ENCODE data around the gene SAMHD1. TPM values are rescaled to one million over a fixed set of nuclear protein-coding genes. Genes with fewer than 3 reads are reported as not detected.

SAMHD1 gene
- total and polyA plus RNA-seq, 2 experiments from 2014 or later, result 27.0 to 29.5 TPM

GRCh38 chr20:36866681-36867495 lies 84.6 kb downstream of the SAMHD1 start:
- Histone ChIP-seq H4K20me1 (ENCODE audit: insufficient read depth, poor library complexity, severe bottlenecking) (peaks cover 3% of the 10 kb centered on the region), H3K9me2 (replicated peaks; ENCODE audit: insufficient read depth) (no peaks in the 10 kb centered on the region), H3K4me3 (no peak overlapping the region), H3K27me3 (no peaks in the 10 kb centered on the region), H3K4me2 (no peak overlapping the region), H3K27ac (no peak overlapping the region), H2AFZ (no peak overlapping the region), H3K79me2 (peaks cover 9% of the 10 kb centered on the region), H3K9me3 (ENCODE audit: low read depth) (no peaks in the 10 kb centered on the region), H3K4me1 (ENCODE audit: insufficient read depth) (peaks cover 7% of the 10 kb centered on the region), H3K36me3 (replicated peaks; ENCODE audit: insufficient read depth, low read depth) (no peaks in the 10 kb centered on the region)
- WGBS (ENCODE audit: low lambda C conversion rate, missing lambda C conversion rate), result 94% methylated on average over 8 of the region's 8 CpGs
- TF ChIP-seq EZH2 (IDR thresholded peaks at IDR 0.05; ENCODE audit: borderline replicate concordance), result no peak
- TF ChIP-seq CTCF (IDR thresholded peaks at IDR 0.05; ENCODE audit: poor library complexity), result no peak
- no peak for TF ChIP-seq EZH2phosphoT487 (IDR thresholded peaks at IDR 0.05; ENCODE audit: low read depth, severe bottlenecking, unreplicated experiment)
- no peak for DNase-seq (ENCODE audit: low spot score)

GRCh38 chr20:36866164-36866563 lies 85.3 kb downstream of the SAMHD1 start:
- Histone ChIP-seq H3K9me3 (ENCODE audit: low read depth) (no peaks in the 10 kb centered on the region), H4K20me1 (ENCODE audit: insufficient read depth, poor library complexity, severe bottlenecking) (peaks cover 11% of the 10 kb centered on the region), H3K36me3 (replicated peaks; ENCODE audit: insufficient read depth, low read depth) (no peaks in the 10 kb centered on the region), H3K27me3 (no peaks in the 10 kb centered on the region), H3K4me2 (no peak overlapping the region), H3K9me2 (replicated peaks; ENCODE audit: insufficient read depth) (no peaks in the 10 kb centered on the region), H3K4me1 (ENCODE audit: insufficient read depth) (peaks cover 14% of the 10 kb centered on the region), H3K4me3 (no peak overlapping the region), H3K27ac (no peak overlapping the region), H2AFZ (no peak overlapping the region), H3K79me2 (peaks cover 16% of the 10 kb centered on the region)
- TF ChIP-seq EZH2 (IDR thresholded peaks at IDR 0.05; ENCODE audit: borderline replicate concordance) (no peak), EZH2phosphoT487 (IDR thresholded peaks at IDR 0.05; ENCODE audit: low read depth, severe bottlenecking, unreplicated experiment) (no peak), CTCF (IDR thresholded peaks at IDR 0.05; ENCODE audit: poor library complexity) (no peak)
- WGBS (ENCODE audit: low lambda C conversion rate, missing lambda C conversion rate), result 92% methylated on average over 7 of the region's 7 CpGs
- DNase-seq (ENCODE audit: low spot score), result no peak

- H3K79me2 ChIP-seq, result peaks cover 20% of the 10 kb centered on the region
- peaks cover 18% of the 10 kb centered on the region for H3K4me1 ChIP-seq (ENCODE audit: insufficient read depth)
- no peak overlapping the region for H2AFZ ChIP-seq
- H3K9me3 ChIP-seq (ENCODE audit: low read depth), result no peaks in the 10 kb centered on the region
- H3K27me3 ChIP-seq, result no peaks in the 10 kb centered on the region
- H4K20me1 ChIP-seq (ENCODE audit: insufficient read depth, poor library complexity, severe bottlenecking), result peaks cover 14% of the 10 kb centered on the region
- DNase-seq (ENCODE audit: low spot score), result no peak
- H3K4me3 ChIP-seq, result no peak overlapping the region
- no peaks in the 10 kb centered on the region for H3K36me3 ChIP-seq (replicated peaks; ENCODE audit: insufficient read depth, low read depth)
- no peak overlapping the region for H3K27ac ChIP-seq
- no peaks in the 10 kb centered on the region for H3K9me2 ChIP-seq (replicated peaks; ENCODE audit: insufficient read depth)
- TF ChIP-seq EZH2 (IDR thresholded peaks at IDR 0.05; ENCODE audit: borderline replicate concordance) (no peak), EZH2phosphoT487 (IDR thresholded peaks at IDR 0.05; ENCODE audit: low read depth, severe bottlenecking, unreplicated experiment) (no peak), CTCF (IDR thresholded peaks at IDR 0.05; ENCODE audit: poor library complexity) (no peak)
- no peak overlapping the region for H3K4me2 ChIP-seq
Observed at GRCh38 chr20:36865861-36866149, 85.7 kb downstream of the SAMHD1 start.

Data from hepatocyte (in vitro differentiated cells).